Stimulated activated CD8-positive, alpha-beta memory T cell treated with anti-CD3 and anti-CD28 coated beads, Interleukin-15, amount 100 ng/mL, for 24 hours (primary cell): ENCODE data around the gene AVPR1B.
A peak's percentile ranks its signal among the peaks of the same experiment; 100 is the strongest.

Experiments used
- DNase-seq: peaks from one replicate; pipeline ENCODE4 v3.0.0-alpha.2; 2020; ENCODE audit warnings: low read depth

The AVPR1B gene

GRCh38 chr1:206111271-206111927, 5.8 kb downstream of the AVPR1B start:
- DNase-seq, result no peak

DNA sequence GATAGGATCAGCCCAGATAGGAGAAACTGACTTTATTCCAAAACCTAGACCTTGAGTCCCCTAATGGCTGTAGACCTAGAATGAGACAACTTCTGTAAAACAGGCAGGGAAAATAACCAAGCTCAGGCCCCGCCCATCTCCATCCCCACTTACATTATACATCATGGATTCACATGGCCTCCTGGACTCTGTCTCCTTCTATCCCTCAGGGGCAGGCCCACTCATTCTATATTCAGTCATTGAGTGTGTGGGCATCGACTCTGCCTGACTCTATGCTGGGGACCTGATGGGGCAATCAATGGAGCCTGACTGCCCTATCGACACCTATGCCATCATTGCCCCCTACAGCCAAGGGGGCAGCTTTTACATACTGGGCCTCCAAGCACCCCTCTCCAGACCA, 6.4 kb downstream of the AVPR1B start:
- no peak for DNase-seq

- no peak for DNase-seq
These were observed 7.0 kb downstream of the AVPR1B start for GRCh38 chr1:206110161-206110560.

DNA sequence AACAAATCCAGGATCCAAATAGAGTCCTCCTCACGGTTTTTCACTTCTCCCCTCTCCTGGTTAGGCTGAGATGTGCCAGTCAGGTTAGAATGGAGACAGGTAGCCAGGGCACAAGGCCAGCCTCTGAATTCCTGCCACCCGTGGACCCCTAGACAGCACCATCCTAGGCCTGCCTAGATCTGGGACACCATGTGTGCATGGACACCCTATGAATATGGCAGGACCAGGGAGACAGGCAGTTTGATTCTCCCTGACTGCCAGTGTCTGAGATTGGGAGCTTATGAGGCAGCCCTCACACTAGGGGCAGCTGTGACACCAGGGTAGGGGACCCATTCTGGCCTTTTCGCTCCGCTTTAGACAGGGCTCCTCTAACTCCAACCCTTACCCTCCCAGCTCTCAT, 7.5 kb downstream of the AVPR1B start:
- no peak for DNase-seq

- no peak for DNase-seq
These were observed 8.6 kb downstream of the AVPR1B start for GRCh38 chr1:206108635-206109034.

- DNase-seq, result no peak
These were observed 10.0 kb downstream of the AVPR1B start for GRCh38 chr1:206107168-206107544.

DNA sequence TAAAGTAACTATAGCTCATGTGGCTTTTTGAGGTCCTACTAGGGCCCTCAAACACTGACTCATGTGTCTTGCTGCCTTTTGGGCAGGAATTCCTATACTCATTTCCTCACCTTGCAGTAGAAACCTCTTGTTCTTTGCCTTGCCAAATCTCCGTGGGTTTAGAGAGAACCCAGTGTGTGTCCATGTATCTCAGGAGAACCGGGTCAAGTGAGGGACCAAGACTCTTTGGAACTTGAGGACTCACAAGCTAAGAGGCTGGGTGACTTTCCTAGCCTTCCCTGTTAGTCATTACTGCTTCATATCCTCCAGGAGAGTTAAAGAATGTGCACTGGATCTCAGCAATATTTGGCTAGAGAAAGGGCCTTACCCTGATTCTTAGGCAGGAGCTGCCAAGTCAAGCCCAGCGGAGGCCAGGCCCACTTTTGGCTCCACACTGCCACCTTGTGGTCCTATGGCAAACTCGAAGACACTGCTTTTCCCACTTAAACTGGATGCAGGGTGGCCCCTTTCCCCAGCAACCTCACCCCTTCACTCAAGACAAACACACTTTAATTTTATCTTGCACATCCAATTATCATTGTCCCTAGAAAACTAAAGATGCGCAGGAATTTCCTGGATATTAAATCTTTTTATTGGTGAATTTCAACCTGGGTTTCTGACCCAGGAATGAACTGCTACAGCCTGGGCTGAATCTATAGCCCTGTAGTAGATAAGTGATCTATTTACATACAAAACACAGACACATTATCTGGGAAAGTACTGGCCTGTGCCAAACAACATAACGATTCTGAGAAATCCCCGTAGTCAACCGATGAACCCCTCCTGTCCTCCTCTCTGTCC, 10.6 kb downstream of the AVPR1B start:
- peak; percentile 65 for DNase-seq

DNA sequence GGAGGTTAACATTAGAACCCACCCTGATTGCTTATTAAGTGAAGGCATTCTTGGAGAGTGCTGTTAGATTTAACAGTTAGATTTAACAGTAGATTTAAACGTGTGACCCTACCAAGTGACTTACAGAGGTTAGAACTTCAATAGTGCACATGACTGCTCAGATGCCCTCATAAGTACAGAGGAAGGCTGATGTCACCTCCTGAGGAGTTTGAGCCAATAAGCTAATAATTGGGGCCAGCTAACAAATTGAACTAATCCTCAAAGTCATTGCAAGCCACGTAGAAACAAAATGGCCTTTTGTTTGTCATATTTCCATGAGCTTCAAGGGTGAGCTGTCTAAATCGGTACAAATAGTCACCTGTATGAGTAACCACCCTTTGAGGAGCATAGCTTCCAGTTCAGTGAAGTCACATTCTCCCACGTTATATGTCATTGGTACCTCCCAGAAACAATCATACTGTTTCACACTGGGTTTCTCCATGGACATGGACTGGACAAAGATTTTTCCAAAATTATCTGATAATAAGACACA, 11.7 kb downstream of the AVPR1B start:
- DNase-seq, result no peak

DNA sequence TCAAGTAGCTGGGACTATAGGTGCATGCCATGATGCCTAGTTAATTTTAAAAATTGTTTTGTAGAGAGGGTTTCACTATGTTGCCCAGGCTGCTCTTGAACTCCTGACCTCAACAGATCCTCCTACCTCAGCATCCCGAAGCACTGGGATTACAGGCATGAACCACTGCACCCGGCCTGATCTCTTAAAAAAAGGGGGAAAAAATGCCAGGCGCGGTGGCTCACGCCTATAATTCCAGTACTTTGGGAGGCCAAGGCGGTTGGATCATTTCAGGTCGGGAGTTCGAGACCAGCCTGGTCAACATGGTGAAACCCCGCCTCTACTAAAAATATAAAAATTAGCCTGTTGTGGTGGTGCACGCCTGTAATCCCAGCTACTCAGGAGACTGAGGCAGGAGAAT, 13.2 kb downstream of the AVPR1B start:
- DNase-seq, result no peak

GRCh38 chr1:206102292-206102936, 14.8 kb downstream of the AVPR1B start:
- no peak for DNase-seq

GRCh38 chr1:206101351-206102045, 15.7 kb downstream of the AVPR1B start:
- no peak for DNase-seq

DNA sequence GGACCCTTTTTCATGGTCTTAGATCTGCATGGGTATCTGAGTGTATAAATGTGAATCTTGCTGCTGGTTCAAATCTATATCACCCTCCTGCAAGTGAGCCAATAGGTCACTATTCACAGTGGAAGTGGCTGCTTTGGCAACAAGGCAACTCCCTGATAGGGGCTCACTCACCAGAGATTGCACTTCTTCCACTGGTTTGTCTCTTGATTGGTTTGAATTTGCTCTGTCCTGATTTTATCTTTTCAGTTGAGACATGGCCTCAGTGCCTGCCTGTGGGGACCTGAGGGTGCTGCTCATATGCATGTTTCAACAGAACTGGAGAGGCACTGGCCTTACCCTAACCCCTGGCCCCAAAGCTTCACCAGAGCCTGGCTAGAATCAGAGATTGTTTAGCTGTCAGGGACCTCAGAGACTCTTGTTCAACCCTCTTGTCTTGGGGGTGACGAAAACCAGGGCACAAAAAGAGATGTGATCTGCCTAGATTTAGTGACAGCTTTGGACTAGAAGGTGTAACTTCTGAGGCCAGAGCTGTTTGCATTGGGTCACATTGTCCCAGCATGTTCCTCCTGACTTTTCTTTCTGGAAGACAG, 16.9 kb downstream of the AVPR1B start:
- no peak for DNase-seq

DNA sequence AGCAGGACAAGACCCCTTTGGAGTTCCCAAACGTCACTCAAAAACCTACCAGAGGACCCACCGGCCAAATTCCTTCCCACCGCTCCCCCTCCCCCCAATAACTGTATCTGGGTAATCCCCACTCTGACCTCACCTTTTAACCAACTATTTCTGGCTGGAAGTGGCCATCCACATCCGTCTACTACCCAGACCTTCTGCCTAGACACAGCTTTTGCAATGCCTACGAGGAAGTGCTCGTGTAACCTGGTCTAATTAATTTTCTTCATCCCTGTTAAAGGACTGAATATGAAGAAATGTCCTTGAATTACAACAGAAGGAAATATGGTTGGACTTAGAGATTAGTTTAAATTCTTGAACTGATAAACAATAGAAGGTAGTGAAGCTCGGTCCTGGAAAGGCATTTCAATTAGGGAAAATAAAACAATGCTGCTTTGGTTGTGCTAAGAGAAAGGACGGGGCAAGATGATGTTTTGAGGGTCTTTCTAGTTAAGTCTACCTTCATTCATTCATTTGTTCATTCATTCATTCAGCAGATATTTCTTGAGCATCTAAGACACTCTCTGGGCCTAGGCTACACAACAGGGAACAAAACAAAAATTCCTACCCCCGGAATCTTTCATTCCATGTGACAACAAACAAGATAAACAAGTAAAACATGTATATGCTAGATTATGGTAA, 18.8 kb downstream of the AVPR1B start:
- DNase-seq, result no peak

DNA sequence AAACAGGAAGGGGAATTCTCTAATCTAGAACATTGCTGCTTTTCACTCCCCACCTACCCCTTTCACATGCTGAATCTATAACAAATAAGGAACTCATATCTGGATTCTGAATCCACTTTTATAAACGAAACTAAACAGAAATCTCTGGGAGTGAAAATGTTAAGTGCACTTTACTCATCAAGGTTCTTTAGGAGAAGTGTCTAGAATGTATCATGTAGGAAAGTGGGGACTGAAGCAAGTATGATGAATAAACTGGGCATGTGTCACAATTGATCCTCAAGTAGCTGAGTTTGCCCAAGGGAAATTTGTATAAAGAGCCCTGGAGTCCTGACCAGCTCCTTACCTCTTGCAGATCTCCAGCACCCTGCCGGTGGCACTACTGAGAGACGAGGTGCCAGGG, 19.8 kb downstream of the AVPR1B start:
- DNase-seq, result no peak

GRCh38 chr1:206094024-206094423, 23.2 kb downstream of the AVPR1B start:
- DNase-seq, result no peak

GRCh38 chr1:206089341-206089740, 27.8 kb downstream of the AVPR1B start:
- no peak for DNase-seq

DNA sequence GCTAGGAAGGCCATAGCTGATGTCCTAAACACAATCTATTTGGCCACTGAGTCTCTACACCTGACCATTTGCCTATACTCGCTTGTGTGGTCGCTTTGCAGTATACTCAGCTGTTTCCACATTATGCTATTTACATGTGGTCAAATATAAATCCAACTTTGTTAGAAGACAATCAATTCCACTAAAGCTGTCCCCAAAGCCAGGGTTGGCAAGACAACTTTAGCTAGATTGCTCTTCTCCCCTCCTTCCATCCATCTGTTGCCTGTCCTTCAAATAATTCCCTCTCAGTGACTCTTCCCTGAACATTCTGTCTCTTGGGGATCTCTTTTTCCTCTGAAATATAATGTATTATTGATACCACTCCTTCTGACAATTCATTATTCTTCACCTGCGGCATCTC, 30.1 kb downstream of the AVPR1B start:
- DNase-seq, result no peak

DNA sequence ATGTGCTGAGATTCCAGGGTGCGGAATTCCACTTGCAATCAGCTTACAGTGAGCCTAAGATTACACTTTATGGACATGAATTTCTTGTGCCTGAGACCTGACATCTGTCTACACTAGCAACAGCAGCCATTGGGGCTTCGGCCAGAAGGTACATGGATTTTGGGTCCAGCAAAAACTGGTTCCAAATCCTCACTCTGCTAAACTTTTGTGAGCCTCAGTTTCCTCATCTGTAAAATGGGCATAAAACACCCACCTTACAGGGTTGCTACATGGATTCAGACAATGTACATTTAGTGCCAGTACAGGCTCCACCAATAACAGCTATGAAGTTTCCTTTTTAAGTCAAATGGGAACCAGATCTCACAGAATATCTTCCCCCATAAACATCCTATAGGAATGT, 33.4 kb downstream of the AVPR1B start:
- DNase-seq, result no peak

DNA sequence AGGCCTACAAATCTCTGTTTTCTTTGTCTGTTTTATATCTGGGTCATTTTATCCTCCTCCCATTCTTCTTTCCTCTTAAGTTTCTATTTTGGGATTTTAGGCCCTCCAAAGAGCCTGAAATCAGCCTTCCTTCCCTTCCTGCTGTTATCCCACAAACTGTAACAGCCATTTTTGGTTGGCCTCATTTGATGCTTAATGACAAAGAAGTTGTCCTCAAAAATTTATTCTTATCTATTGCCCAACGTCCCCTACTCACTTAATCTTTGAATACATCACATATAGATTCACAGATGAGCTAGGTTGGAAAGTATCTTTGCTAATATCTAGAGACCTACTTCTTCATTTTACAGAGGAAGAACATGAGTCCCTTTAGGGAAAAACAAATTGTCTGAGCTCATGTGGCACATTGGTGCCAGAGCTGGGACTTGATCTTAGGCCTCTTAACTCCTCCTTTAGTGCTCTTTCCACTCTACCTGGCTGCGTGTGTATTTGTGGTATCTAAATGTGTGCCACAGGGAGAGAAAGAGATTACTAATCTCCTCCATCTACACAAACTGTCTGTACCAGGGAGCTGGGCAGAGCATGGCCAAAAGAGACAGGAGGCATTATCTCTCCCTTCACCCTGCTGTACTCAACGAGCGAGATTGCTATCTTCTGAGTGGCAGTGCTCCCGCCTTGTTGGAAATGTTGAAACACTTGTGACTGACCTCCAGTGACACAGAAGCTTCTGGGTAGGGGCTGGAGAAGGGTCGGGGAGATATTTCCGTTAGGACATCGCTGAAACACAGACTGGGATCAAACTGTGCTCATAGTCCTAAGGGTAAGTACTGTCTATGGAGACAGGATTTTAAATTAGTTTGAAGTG, 34.1 kb downstream of the AVPR1B start:
- no peak for DNase-seq

GRCh38 chr1:206081856-206082255, 35.3 kb downstream of the AVPR1B start:
- DNase-seq, result no peak
